HG03159 (cell line): ENCODE results near the gene GPN3.
A peak's percentile ranks its signal among the peaks of the same experiment; 100 is the strongest.
"Not testable (repeated sequence)": the region's sequence is repeated elsewhere in the genome, so short reads cannot be mapped to it uniquely, and the experiment has no call there.

Experiments used
- ATAC-seq: cut with Tn5 transposase; IDR thresholded peaks from one replicate; pipeline ENCODE4 v1.9.1; 2021; ENCODE audit warnings: mild to moderate bottlenecking, moderate library complexity; ENCODE audit not compliant: unreplicated experiment

Gene GPN3

DNA sequence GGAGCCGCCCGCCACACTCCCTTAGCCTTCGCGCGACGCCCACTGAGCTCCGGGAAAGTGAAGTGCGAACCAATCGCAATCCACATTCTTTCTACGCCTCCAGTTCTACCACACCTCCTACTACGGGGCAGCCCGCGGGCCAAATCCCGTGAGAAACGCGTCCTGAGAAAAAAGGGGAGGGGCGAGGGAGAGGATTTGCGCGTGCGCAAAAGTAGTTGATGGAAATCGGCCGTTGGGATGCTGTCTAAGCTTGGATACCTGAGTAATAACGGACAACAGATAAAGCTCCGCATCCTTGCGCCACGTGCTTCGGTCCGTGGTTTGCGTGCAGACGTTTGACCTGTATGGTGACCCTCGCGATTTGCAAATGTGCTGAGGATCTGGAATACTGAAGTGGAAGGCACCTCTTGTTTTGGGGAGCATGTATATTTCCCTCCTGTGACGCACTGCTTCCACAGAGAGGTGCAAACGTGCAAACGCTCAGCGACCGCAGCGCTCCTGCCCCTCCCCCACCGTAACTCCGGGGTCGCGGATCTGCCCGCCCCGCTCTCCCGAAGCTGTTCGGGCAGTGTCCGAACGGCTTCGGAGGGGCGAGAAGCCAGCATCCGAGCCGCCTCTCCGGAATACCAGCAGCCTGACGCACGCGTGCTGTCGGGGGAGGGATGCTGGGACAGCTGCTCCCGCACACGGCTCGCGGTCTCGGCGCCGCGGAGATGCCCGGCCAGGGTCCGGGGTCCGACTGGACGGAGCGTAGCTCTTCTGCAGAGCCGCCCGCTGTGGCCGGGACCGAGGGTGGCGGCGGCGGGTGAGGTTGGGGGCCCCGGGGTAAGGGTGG lies at the start of gene GPN3, which contains the start of gene FAM216A:
Gene GPN3 (minus strand): TSS at position 44 of the 835 bp plus-strand sequence. CDS start 54 bp downstream, outside the sequence.
Gene FAM216A (plus strand): TSS at position 632 of the 835 bp plus-strand sequence. CDS start 31 bp downstream, at position 663.
- peak; percentile 83 for ATAC-seq

DNA sequence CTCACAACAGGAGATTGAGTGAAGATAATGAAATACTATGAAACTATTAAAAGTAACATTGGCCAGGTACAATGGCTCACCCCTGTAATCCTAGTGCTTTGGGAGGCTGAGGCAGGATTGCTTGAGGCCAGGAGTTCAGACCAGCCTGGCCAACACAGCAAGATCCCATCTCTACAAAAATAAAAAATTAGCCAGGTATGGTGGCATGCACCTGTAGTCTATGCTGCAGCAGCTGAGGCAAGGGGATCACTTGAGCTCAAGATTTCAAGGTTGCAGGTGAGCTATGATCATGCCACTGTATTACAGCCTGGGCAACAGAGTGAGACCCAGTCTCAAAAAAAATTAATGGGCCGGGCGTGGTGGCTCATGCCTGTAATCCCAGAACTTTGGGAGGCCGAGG lies 48.9 kb upstream of the GPN3 start:
- no peak for ATAC-seq

- ATAC-seq: no peak
Measured at GRCh38 chr12:110514363-110514762, 46.3 kb upstream of the GPN3 start.

GRCh38 chr12:110513842-110514241 lies 45.8 kb upstream of the GPN3 start:
- no peak for ATAC-seq

GRCh38 chr12:110508071-110508586 lies 40.1 kb upstream of the GPN3 start:
- no peak for ATAC-seq

DNA sequence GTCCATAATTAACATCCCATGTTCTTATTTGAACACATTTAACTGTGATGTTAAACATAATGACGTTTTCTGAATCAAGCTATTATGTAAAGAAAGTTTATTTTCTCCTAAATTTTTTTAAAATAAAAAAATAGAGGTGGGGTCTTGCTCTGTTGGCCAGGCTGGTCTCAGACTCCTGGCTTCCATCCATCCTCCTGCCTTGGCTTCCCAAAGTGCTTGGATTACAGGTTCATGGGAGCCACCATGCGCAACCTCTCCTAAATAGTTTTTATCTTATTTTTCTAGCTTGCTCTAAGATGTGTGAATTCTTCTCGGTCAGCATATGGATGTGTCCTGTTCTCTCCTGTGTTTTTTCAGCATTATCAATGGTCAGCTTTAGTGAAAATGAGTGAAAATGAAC lies 37.3 kb upstream of the GPN3 start:
- ATAC-seq: no peak

DNA sequence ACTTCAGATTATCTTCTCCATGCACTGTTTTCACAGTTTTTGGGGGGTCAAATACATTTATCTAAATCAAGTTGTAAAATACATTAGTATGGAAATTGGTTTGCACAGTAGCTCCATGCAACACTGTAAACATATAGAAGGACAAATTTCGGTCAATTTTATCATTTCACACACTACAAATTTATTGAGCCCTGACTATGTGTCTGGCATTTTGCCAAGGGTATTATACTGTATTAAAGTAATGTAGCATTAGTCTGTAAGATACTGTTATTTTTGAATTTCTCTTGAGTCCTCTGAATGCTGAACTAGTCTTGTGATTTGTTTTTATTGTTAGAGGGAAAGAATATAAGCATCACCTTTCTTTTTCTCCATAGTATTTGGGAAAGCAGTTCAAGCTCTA lies 35.4 kb upstream of the GPN3 start:
- ATAC-seq: no peak

DNA sequence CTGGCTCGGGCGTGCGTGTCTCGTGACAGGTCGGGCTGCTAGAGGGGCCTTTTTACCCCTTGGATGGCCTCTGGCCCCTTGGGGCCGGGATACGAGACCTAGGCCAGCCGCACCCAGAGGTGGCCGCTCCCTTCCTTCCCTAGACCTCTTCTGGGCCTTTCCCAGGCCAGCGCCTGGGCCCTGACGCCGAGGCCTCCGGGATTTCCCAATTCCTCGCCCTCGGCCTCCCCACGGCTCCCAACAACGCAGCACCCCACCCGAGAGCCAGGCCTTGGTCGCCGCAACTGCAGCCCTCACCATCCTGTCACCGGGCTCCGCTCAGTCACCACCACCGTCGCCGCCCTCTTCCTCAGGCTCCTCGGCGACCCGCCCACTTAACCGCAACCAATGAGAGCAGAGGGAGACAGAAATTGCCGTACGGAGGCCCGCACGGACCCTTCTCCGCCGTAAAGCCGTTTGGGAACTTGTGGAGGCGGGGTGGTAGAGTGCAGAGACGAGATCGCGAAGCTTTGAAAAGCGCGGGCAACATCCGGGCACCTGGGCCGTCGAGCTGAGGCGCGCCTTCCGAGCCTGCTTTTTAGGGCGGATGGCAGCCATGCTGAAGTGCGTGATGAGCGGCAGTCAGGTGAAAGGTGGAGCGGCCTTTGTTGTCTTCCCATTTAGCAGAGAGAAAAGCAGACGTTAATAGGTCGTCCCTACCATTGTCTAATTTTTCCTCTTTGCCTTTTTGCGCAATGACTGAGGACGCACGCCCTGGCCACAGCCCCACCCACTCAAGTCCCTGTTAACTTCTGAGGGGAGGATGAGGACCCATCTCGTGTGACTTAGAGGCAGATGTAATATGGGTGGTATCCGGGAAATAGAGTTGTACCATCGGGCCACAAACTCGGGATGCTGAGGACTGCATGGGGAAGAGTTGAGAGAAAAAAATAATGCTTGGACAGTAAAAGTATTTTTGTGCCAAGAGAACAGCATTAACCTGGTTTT lies 34.0 kb upstream of the GPN3 start, which contains the start of the genes RAD9B and VPS29:
Gene RAD9B (plus strand): TSS at position 580 of the 987 bp plus-strand sequence. CDS start 7 bp downstream, at position 587.
Gene VPS29 (minus strand): TSS at position 360 of the 987 bp plus-strand sequence. CDS start 60 bp downstream, at position 300.
- peak; percentile 88 for ATAC-seq

GRCh38 chr12:110501399-110501751 lies 33.3 kb upstream of the GPN3 start:
- ATAC-seq: no peak

GRCh38 chr12:110498984-110499706 lies 31.1 kb upstream of the GPN3 start:
- no peak for ATAC-seq

DNA sequence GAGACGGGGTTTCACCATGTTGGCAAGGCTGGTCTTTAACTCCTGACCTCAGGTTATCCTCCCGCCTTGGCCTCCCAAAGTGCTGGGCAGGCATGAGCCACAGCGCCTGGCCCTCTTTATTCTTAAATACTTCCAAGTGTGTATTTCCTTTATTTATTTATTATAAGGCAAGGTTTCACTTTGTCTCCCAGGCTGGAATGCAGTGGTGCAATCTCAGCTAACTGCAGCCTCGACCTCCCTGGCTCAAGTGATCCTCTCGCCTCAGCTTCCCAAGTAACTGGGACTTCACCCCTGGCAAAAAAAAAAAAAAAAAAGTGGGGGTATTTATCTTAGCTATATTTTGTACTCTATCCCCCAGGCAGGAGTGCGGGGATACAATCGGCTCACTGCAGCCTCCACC lies 7.4 kb upstream of the GPN3 start:
- no peak for ATAC-seq

- no peak for ATAC-seq
Measured at GRCh38 chr12:110467847-110468213, 227 bp downstream of the GPN3 start.

DNA sequence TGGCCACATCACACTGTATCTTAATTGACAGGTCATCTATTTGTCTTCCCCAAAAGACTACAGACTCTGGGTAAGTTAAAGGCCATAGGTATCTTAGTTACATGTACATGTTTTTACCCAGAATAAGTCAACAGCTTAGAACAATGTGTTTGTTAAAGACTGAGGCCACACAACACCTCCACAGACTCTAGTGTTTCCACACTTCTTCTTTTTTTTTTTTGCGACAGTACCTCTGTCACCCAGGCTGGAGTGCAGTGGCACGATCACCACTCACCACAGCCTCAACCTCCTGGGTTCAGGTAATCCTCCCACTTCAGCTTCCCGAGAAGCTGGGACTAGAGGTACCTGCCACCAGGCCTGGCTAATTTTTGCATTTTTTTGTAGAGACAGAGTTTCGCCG lies 1.3 kb downstream of the GPN3 start:
- no peak for ATAC-seq

DNA sequence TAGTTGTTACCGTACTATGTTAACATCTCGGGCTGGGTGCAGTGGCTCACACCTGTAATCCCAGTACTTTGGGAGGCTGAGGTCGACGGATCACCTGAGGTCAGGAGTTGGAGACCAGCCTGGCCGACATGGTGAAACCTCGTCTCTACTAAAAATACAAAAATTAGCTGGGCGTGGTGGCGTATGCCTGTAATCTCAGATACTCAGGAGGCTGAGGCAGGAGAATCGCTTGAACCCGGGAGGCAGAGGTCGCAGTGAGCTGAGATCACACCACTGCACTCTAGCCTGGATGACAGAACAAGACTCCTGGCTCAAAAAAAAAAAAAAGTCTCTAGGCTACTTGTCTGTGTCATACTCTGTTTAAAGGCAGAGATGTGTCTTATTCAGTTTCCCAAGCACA lies 2.3 kb downstream of the GPN3 start:
- ATAC-seq: not testable (repeated sequence)

DNA sequence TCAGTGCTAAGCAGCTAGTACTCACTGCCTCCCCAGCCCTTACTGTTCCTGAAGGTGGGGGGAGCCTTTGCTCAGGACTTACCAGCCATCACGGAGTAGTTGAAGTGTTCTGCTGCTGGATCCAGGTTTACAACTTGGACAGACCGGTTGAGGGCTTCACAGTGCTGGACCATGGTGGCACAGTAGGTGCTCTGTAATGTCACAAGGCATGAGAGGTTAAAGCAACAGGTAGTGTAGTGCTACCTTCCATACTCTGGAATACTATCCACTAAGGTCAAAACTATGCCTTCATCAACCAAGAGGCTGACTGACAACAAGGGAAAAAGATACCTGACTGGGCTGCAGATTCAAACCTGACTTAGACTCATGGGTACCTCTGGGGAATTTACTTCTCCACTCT lies 3.0 kb downstream of the GPN3 start:
- no peak for ATAC-seq

DNA sequence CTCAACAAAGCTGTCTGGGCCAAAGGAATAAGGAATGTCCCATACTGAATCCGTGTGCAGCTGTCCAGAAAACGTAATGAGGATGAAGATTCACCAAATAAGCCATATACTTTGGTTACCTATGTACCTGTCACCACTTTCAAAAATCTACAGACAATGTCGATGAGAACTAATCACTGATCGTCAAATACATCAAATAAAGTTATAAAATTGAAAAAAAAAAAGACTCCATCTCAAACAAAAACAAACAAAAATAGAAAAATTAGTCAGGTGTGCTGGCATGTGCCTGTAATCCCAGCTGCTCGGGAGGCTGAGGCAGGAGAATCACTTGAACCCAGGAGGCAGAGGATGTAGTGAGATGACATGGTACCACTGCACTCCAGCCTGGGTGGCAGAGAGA lies 6.9 kb downstream of the GPN3 start:
- not testable (repeated sequence) for ATAC-seq

GRCh38 chr12:110458756-110459155 lies 9.3 kb downstream of the GPN3 start:
- no peak for ATAC-seq

DNA sequence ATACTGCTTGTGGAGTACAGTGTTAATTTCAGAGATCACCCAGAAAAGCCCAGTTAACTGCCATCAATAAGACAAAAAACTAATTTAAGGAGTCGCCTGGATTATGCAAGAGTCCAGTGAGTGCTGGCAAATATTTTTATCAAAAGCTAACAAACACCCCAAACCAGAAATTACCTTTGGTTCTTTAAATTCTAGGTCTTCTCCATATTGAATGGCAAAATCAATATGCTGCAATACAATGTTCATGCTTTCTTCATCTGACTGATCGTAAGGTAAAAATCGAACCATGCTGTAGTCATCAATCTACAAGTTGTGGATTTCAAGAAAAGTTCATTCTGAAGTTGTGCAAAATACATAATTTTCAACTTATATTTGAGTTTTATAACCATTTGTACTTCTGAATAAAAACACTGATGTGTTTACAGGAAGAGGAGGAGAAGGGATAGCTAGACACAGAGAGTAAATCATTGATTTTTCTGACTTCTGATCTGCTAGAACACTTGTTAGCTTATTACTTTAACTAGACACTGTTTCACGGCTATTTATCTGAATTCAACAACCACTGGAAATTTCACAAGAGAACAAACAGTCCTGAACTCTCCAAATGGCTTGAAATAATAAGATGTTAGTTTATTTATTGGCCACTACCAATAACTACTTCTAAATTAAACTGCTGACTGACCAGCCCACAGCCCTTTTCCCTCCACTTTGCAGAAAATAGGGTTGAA lies 14.3 kb downstream of the GPN3 start:
- no peak for ATAC-seq

GRCh38 chr12:110451263-110451662 lies 16.8 kb downstream of the GPN3 start:
- ATAC-seq: no peak
